HepG2 (cell line): ENCODE measurements around the gene ZIC4. TPM values are rescaled to one million over a fixed set of nuclear protein-coding genes. Genes with fewer than 3 reads are reported as not detected.

Experiments
- ATAC-seq: fragments of 200-7000 bp; cut with Tn5 transposase; 3 replicates; pipeline ENCODE4 v1.9.1; 2020; ENCODE audit warnings: mild to moderate bottlenecking, moderate library complexity
- BruUV-seq: library from RNA; stranded (reverse); fragments of 400-500 nt; replicated peaks from 2 replicates; lab custom pipeline; 2021; lab: Mats Ljungman, UMichigan
- CTCF ChIA-PET: fragments of 300-600 bp; formaldehyde crosslinking; extraction: SDS; loops from one replicate; lab custom pipeline; 2021; ENCODE audit warnings: low total read pairs, inconsistent platforms, low intra/inter-chr PET ratio; lab: Yijun Ruan, JAX
- POLR2A ChIA-PET: fragments of 350-600 bp; sonication (Branson Sonifier 250); formaldehyde crosslinking; loops from one replicate; lab custom pipeline; 2020; ENCODE audit warnings: antibody characterized with exemption, inconsistent platforms; lab: Yijun Ruan, JAX
- DNase-seq: peaks from one replicate; pipeline ENCODE4 v3.0.0-alpha.2; 2015; ENCODE audit warnings: low spot score
- FAIRE-seq: peaks from 3 replicates; lab custom pipeline; 2011; peaks lifted over from hg19 to GRCh38; lab: Jason Lieb, UNC
- H2AFZ ChIP-seq: one replicate; pipeline ENCODE4 v1.6.1; 2011; ENCODE audit warnings: low read length, inconsistent platforms
- H3K27ac ChIP-seq: fragments of 300-600 bp; 3 replicates; pipeline ENCODE4 v1.8.0; 2011; ENCODE audit warnings: mixed run types, mild to moderate bottlenecking, mixed read lengths, low read length, inconsistent platforms; ENCODE audit not compliant: insufficient read depth; ENCODE audit errors: extremely low read length
- H3K27me3 ChIP-seq, 2 experiments: fragments of 200-600 bp in 1 of 2; 2 replicates in 1 of 2; 3 replicates in 1 of 2; pipeline versions ENCODE4 v1.6.0 to v1.8.0; 2011; ENCODE audit warnings: low read length in 2 of 2, mild to moderate bottlenecking in 2 of 2, moderate library complexity in 2 of 2, inconsistent platforms in 1 of 2; ENCODE audit not compliant: insufficient read depth in 2 of 2, control insufficient read depth in 1 of 2
- H3K36me3 ChIP-seq, 2 experiments: fragments of 200-600 bp in 1 of 2; replicated peaks in 1 of 2; 2 replicates in 1 of 2; 3 replicates in 1 of 2; pipeline versions ENCODE4 v1.5.1 to v1.8.0; 2011; ENCODE audit warnings: low read length in 2 of 2, inconsistent platforms in 1 of 2; ENCODE audit not compliant: insufficient read depth in 2 of 2, control insufficient read depth in 1 of 2
- H3K4me1 ChIP-seq: 2 replicates; pipeline ENCODE4 v1.5.1; 2012; ENCODE audit warnings: low read length, inconsistent platforms; ENCODE audit not compliant: insufficient read depth
- H3K4me2 ChIP-seq: 2 replicates; pipeline ENCODE4 v1.6.0; 2011; ENCODE audit warnings: low read depth, low read length, inconsistent platforms
- H3K4me3 ChIP-seq, 3 experiments: fragments of 200-600 bp in 1 of 3; sonication (generic), shearing (Covaris generic) in 1 of 3; replicated peaks in 1 of 3; 2 replicates each; pipeline ENCODE4 v1.5.1; 2011 to 2016; ENCODE audit warnings: low read length in 3 of 3, inconsistent platforms in 2 of 3, low read depth in 2 of 3, mild to moderate bottlenecking in 2 of 3, control low read depth in 1 of 3, mixed read lengths in 1 of 3; ENCODE audit not compliant: insufficient read depth in 1 of 3
- H3K79me2 ChIP-seq: one replicate; pipeline ENCODE4 v1.6.1; 2011; ENCODE audit warnings: low read length, inconsistent platforms; ENCODE audit not compliant: insufficient read depth
- H3K9ac ChIP-seq: 2 replicates; pipeline ENCODE4 v1.6.0; 2011; ENCODE audit warnings: mild to moderate bottlenecking, low read depth, low read length, inconsistent platforms; ENCODE audit not compliant: insufficient read depth
- H3K9me3 ChIP-seq: 2 replicates; pipeline ENCODE4 v1.5.1; 2012; ENCODE audit warnings: mild to moderate bottlenecking, low read length
- H4K20me1 ChIP-seq: 2 replicates; pipeline ENCODE4 v1.6.0; 2011; ENCODE audit warnings: inconsistent platforms, mild to moderate bottlenecking, low read length, moderate library complexity; ENCODE audit not compliant: insufficient read depth
- AKAP8 ChIP-seq: sonication (generic); formaldehyde crosslinking; IDR thresholded peaks from 2 replicates; pipeline ENCODE4 v1.5.1; 2020; ENCODE audit warnings: mild to moderate bottlenecking, missing genetic modification reagents
- ARID2 ChIP-seq: sonication (generic); formaldehyde crosslinking; IDR thresholded peaks from 2 replicates; pipeline ENCODE4 v1.8.1; 2022; ENCODE audit warnings: mild to moderate bottlenecking, missing genetic modification reagents, borderline replicate concordance
- DNMT3B ChIP-seq: conservative IDR thresholded peaks from 2 replicates; pipeline ENCODE4 v1.6.1; 2016; ENCODE audit warnings: missing biosample characterization, control low read depth
- HHEX ChIP-seq: IDR thresholded peaks from 2 replicates; pipeline ENCODE4 v1.6.1; 2016; ENCODE audit warnings: control low read depth
- MLLT10 ChIP-seq: sonication (generic); formaldehyde crosslinking; IDR thresholded peaks from 2 replicates; pipeline ENCODE4 v1.4.0; 2020; ENCODE audit warnings: missing genetic modification reagents
- ONECUT2 ChIP-seq: sonication (generic); formaldehyde crosslinking; IDR thresholded peaks from 2 replicates; pipeline ENCODE4 v1.4.0; 2020; ENCODE audit warnings: missing genetic modification reagents
- SIX4 ChIP-seq: sonication (generic); formaldehyde crosslinking; IDR thresholded peaks from 2 replicates; pipeline ENCODE4 v1.4.0; 2020; ENCODE audit warnings: missing genetic modification reagents
- THYN1 ChIP-seq: sonication (generic); formaldehyde crosslinking; IDR thresholded peaks from 2 replicates; pipeline ENCODE4 v1.8.1; 2023; ENCODE audit warnings: low read depth, mild to moderate bottlenecking, moderate library complexity, missing genetic modification reagents, borderline replicate concordance
- ZFP62 ChIP-seq: sonication (generic); formaldehyde crosslinking; IDR thresholded peaks from 2 replicates; pipeline ENCODE4 v1.4.0; 2020; ENCODE audit warnings: missing genetic modification reagents
- ZNF143 ChIP-seq: sonication (generic); formaldehyde crosslinking; IDR thresholded peaks from 2 replicates; pipeline ENCODE4 v1.4.0; 2020; ENCODE audit warnings: missing genetic modification reagents
- ZNF530 ChIP-seq: sonication (generic); formaldehyde crosslinking; IDR thresholded peaks from 2 replicates; pipeline ENCODE4 v1.5.0; 2020; ENCODE audit warnings: low read depth, mild to moderate bottlenecking, missing genetic modification reagents
- WGBS: methylation state at CpG from one replicate; pipeline ENCODE4 v1.1.6; 2017; ENCODE audit warnings: low lambda C conversion rate; 5-methylcytosine and 5-hydroxymethylcytosine counted together
- in situ Hi-C: cut with HindIII; loops from 2 replicates; pipeline ENCODE4 v1.10.0; 2017; ENCODE audit warnings: low pct_unique_long_range_greater_than_20kb; ENCODE audit not compliant: extremely low pct_ligation_motif_present
- intact Hi-C: fragments of 100-400 bp; cut with micrococcal nuclease; formaldehyde crosslinking; loops from one replicate; pipeline ENCODE4 v1.10.0; 2022; ENCODE audit not compliant: unreplicated experiment
- polyA plus RNA-seq, 8 experiments: library from polyadenylated mRNA; depleted of rRNA in 3 of 8; stranded (reverse) in 7 of 8; unstranded in 1 of 8; fragments of >200 nt; fragmentation: Illumina TruSeq in 4 of 8; extraction: Trizol in 4 of 8; gene quantifications; 2 replicates each; pipeline versions ENCODE4 v1.2.1 to v1.2.3, GENCODE V29; 2011 to 2016; ENCODE audit warnings: low read depth in 4 of 8, missing spikeins in 1 of 8, mixed read lengths in 1 of 8; ENCODE audit not compliant: insufficient read depth in 1 of 8
- total RNA-seq, 5 experiments: library from RNA; depleted of rRNA; stranded (reverse); fragments of >200 nt; fragmentation: Illumina TruSeq; extraction: Trizol; gene quantifications; 2 replicates each; pipeline ENCODE4 v1.2.3, GENCODE V29; 2016; ENCODE audit warnings: low read depth in 1 of 5
- TF ChIP-seq, protein P1 (sequence below): sonication (generic); formaldehyde crosslinking; IDR thresholded peaks from 2 replicates; pipeline ENCODE4 v1.4.0; 2020; ENCODE audit warnings: low read depth, mild to moderate bottlenecking, missing genetic modification reagents
- TF ChIP-seq, protein P2 (sequence below): sonication (generic); formaldehyde crosslinking; IDR thresholded peaks from 2 replicates; pipeline ENCODE4 v1.4.0; 2020; ENCODE audit warnings: missing genetic modification reagents
- TF ChIP-seq, protein P3 (sequence below): IDR thresholded peaks from 2 replicates; pipeline ENCODE4 v1.6.1; 2012; ENCODE audit warnings: low read depth, low read length, improper control_type of control experiment
- TF ChIP-seq, protein P4 (sequence below): sonication (generic); formaldehyde crosslinking; IDR thresholded peaks from 2 replicates; pipeline ENCODE4 v1.8.1; 2023; ENCODE audit warnings: mild to moderate bottlenecking, moderate library complexity, missing genetic modification reagents

Gene ZIC4
- total and polyA plus RNA-seq, 2 of the 13 experiments (the other 11 are each of a cell fraction or from before 2014, with no cell fraction given), result not detected

DNA sequence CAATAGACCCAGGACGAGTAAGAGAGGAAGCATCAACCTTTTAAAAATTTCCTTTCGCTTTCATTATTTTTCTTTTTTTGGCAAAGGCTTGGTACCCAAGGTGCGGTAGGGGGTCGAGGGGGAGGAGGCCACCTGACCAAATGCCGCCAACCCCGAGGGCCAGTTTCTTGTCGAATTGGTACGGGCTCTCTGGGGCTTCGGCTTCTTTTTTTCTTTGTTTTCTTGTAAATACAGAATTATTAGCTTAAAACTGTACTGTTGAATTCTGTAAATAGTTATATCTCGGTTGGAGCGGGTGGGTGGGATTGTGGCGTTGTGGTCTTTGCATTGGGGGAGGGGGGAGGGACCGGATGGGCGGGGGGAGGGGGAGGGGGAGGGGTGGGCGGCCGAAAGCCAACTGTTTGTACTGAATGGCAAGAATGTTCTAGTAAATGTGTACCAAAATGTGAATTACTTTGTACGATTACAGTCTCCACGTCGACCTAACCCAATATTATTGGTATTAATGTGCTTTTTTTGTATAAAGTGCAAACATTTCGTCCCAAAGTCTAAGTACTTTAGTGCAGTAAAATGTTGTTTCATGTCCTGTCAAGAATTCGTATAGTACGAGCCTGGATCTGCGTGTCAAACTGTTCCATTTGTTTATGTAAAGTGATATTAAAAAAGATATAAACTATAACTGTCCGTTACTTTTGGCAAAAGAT lies 7.5 kb upstream of the ZIC4 start:
- no peaks in the 10 kb centered on the region for H3K36me3 ChIP-seq
- BruUV-seq, result no TSS peak
- ATAC-seq (no peak), FAIRE-seq (no peak), DNase-seq (no peak)
- no peak overlapping the region for H3K4me3 ChIP-seq
- 22% methylated on average over 23 of the region's 24 CpGs for WGBS
- no peak overlapping the region for H3K4me2 ChIP-seq
- no peaks in the 10 kb centered on the region for H3K9me3 ChIP-seq
- ChIA-PET CTCF (no interaction called here), POLR2A (no interaction called here)
- H3K9ac ChIP-seq, result no peak overlapping the region
- in situ Hi-C loops (no loop called here), intact Hi-C loops (no loop called here)
- H3K27me3 ChIP-seq, result peaks cover 0 to 11% of the 10 kb centered on the region in 2 experiments; a peak in 3 of 5 replicates
- H4K20me1 ChIP-seq, result no peaks in the 10 kb centered on the region
- no peaks in the 10 kb centered on the region for H3K79me2 ChIP-seq
- H2AFZ ChIP-seq, result no peak overlapping the region
- no peaks in the 10 kb centered on the region for H3K4me1 ChIP-seq
- no peak overlapping the region for H3K27ac ChIP-seq
- TF ChIP-seq ARID2 (CRISPR knock-in tag), result no peak
- TF ChIP-seq, protein P1, sequence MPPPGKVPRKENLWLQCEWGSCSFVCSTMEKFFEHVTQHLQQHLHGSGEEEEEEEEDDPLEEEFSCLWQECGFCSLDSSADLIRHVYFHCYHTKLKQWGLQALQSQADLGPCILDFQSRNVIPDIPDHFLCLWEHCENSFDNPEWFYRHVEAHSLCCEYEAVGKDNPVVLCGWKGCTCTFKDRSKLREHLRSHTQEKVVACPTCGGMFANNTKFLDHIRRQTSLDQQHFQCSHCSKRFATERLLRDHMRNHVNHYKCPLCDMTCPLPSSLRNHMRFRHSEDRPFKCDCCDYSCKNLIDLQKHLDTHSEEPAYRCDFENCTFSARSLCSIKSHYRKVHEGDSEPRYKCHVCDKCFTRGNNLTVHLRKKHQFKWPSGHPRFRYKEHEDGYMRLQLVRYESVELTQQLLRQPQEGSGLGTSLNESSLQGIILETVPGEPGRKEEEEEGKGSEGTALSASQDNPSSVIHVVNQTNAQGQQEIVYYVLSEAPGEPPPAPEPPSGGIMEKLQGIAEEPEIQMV, result no peak
- TF ChIP-seq THYN1 (CRISPR knock-in tag), result no peak
- TF ChIP-seq, protein P2, sequence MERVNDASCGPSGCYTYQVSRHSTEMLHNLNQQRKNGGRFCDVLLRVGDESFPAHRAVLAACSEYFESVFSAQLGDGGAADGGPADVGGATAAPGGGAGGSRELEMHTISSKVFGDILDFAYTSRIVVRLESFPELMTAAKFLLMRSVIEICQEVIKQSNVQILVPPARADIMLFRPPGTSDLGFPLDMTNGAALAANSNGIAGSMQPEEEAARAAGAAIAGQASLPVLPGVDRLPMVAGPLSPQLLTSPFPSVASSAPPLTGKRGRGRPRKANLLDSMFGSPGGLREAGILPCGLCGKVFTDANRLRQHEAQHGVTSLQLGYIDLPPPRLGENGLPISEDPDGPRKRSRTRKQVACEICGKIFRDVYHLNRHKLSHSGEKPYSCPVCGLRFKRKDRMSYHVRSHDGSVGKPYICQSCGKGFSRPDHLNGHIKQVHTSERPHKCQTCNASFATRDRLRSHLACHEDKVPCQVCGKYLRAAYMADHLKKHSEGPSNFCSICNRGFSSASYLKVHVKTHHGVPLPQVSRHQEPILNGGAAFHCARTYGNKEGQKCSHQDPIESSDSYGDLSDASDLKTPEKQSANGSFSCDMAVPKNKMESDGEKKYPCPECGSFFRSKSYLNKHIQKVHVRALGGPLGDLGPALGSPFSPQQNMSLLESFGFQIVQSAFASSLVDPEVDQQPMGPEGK, result no peak
- no peak for TF ChIP-seq ONECUT2 (CRISPR knock-in tag)
- TF ChIP-seq, protein P3, sequence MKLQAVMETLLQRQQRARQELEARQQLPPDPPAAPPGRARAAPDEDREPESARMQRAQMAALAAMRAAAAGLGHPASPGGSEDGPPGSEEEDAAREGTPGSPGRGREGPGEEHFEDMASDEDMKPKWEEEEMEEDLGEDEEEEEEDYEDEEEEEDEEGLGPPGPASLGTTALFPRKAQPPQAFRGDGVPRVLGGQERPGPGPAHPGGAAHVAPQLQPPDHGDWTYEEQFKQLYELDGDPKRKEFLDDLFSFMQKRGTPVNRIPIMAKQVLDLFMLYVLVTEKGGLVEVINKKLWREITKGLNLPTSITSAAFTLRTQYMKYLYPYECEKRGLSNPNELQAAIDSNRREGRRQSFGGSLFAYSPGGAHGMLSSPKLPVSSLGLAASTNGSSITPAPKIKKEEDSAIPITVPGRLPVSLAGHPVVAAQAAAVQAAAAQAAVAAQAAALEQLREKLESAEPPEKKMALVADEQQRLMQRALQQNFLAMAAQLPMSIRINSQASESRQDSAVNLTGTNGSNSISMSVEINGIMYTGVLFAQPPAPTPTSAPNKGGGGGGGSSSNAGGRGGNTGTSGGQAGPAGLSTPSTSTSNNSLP, result no peak
- TF ChIP-seq ZNF143, result no peak
- no peak for TF ChIP-seq HHEX (CRISPR knock-in tag)
- TF ChIP-seq SIX4 (CRISPR knock-in tag), result no peak
- TF ChIP-seq, protein P4, sequence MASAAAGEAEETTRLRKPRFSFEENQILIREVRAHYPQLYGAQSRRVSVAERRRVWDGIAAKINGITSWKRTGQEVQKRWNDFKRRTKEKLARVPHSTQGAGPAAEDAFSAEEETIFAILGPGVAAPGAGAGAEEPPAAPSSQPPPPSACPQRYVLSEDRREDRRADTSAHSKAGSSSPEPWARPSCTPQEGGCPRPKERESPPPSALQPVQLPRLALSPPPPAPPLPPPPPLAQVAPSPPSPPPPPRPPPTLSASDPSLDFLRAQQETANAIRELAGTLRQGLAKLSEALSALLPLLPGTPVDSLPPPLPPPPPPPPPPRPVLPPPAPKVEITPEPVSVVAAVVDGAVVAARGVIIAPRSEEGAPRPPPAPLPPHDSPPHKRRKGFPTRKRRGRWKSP (CRISPR knock-in tag), result no peak
- TF ChIP-seq MLLT10 (CRISPR knock-in tag), result no peak
- no peak for TF ChIP-seq ZNF530 (CRISPR knock-in tag)
- TF ChIP-seq ZFP62, result no peak
- no peak for TF ChIP-seq AKAP8 (CRISPR knock-in tag)
- TF ChIP-seq DNMT3B, result no peak
